HG03565 (cell line): ENCODE measurements around the gene CABCOCO1.

Experiments
- ATAC-seq: cut with Tn5 transposase; IDR thresholded peaks from one replicate; pipeline ENCODE4 v1.9.1; 2021; ENCODE audit warnings: mild to moderate bottlenecking, moderate library complexity; ENCODE audit not compliant: unreplicated experiment

Gene CABCOCO1

DNA sequence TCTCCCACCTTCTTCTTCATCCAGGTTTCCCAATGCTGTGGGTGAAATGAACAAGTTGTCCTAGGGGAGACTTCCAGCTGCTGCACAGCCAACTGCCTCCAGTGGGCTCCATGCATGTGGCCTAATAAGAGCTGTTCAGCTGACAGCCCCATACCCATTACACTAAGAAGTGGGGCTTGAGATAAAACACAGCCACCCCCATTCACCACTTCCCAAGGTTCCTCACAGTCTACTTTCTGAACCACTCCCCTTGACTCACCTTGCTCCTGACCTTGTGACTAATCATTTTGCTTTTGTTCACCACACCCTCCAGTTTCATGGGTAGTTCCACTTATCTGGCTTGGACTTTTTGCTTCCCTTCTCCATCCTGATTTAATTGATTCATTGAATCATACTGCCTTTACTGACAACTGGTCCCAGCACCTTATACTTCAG, 119.3 kb downstream of the CABCOCO1 start:
- ATAC-seq, result no peak

DNA sequence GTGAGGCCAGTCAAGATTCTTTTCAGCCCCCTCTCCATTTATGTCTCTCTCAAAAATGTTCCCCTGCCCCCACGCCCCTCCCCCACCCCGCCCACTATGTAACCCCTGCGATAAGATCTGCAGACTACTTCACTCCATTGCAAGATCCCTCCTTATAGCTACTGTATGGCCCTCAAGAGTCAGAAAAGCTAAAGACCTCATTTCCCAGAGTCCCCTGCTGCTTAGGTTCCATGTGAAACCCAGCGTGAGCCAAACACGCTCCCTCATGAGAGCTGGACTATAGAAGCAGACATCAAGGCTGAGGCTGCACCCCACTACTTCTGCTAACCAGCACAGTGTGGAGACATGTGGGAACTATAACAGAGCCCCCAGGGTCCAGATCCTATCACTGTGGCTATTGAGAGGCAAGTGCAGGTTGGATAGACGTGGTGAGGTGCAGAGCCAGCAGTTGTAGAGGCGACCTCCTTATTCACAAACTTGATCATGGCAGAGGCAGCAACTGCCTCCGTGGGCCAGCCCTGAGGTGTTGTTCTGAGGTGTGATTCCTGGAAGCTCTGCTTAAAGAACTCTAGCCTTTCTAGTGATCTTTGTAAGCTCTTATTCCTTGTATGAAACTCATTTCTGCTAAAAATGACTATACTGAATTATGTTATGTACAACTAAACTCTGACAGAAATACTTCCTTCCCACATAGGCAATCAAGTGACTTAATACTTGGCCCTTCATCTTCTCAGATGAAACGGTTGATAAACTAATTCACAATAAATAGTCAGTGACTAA, 121.8 kb downstream of the CABCOCO1 start:
- ATAC-seq, result no peak

DNA sequence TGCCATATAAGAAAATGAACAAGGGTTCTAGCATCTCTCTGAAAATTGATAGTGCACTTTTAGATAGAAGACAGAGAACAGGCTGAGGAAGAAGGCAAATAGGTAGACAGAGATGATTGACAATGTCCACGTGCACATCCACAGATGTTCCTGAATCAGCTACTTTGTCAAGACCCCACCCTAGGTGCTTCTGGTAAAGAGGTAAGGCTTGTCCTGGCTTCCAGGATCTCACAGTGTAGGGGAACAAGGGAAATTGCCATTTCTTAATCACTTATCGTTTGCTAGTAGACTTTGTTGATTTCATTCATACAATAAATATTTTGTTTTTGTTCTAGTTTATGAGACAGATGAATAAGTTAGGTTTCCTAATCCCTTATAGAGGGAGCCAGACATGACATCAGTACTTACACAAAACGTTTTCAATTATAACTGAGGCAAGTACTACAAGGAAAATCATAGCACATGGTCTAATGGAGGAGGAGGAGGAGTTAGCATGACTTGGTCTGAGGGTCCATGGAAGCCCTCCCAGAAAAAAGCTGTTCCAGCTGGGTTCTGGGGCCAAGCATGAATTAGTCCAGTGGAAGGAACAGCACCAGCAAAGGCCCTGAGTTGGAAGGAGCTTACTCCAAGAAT, 122.9 kb downstream of the CABCOCO1 start:
- ATAC-seq, result no peak

DNA sequence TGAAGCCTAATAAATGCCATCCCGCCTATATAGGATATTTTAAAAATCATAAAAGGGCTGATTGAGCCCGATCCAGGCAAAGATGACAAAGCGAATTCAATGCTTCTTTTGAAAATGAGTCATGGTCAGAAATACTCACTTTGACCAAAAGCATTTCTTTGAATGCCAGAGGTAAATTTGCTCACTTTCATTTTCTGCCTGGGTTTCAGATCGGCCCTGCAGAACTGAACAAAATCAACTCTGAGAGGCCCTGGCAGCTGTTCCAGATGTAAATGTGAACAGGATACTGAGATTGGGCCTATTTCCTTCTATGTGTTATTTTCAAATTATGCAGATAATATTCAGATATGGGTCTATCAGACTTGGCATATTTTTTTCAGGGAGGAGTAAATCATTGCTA, 124.0 kb downstream of the CABCOCO1 start:
- peak; percentile 99 for ATAC-seq

DNA sequence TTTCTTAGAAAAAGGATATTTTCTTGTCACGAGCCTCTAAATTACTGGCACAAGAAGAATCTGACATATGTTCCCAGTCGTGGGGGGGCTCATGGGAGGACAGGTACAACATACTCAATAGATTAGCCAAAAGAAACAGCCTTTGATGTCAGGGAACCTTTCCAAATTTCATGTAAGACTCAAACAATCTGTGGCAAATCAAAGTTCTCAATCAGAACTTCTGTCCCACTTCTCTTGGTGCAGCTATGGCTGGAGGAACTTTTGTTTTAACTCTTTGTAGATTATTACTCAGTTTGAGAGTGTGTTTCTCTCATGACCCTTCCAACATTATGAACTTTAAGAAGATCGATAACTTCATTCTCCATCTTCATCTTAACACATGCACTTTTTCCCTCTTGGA, 124.4 kb downstream of the CABCOCO1 start:
- no peak for ATAC-seq

DNA sequence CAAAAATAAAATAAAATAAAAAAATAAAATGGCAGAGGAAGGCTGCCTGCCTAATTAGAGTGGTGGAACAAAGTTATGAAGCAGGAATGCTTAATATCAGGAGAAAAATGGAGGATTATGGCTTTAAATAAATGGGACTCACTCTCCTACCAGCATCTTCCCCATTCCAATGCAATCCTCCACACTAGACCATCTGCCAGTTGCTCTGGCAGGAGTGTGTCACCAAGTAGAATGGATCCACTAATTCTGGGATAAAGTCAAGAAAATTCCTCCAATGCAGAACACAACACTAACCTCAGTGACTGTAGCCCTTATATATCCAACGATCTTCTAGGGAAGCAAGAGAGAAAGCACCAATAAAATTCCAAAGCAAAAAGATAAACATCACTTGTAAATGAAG, 126.3 kb downstream of the CABCOCO1 start:
- no peak for ATAC-seq

DNA sequence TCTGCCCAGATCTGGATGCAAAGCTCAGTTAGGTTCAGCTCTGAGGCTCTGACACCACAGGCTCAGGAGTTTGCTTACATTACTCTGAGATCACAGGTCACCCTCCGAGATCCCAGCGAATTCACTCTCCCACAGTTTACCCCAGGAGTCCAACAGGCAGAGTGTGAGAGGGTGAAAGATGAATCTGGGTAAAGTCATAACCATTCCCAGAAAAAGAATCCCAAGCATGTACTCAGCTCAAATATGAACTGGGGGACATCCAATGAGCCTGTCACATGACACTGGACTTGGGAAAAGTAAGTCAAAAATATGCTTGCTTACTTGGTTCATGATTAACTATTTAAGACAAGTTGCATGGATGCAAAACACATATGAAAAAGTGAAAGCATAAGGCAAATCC, 128.5 kb downstream of the CABCOCO1 start:
- no peak for ATAC-seq

DNA sequence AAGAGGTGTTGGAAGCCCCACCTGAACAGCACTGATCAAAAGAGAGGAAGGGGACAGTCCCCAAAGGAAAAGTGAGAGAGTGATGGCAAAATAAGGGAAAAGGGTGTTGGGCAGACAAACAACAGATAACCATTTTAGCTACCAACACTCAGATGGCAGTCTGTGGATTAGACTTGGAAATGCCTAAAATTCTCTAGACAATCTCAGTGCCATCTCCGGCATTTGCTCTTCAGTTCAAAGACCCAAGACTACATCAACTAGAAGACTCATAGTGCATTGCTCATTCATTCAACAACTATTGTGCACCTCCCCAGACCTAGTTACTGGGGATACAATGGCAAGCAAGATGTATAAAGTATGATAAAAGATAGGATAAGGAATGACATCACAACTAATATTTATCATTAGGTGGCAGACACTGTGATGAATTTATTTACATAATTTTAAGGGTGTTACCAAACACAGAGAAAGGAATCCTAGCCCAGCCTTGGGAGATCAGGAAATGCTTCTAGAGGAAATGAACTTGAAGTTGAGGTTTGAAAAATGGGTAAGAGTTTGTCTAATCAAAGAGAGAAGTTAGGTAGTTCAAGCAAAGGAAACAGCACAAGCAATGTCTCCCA, 129.5 kb downstream of the CABCOCO1 start:
- no peak for ATAC-seq

DNA sequence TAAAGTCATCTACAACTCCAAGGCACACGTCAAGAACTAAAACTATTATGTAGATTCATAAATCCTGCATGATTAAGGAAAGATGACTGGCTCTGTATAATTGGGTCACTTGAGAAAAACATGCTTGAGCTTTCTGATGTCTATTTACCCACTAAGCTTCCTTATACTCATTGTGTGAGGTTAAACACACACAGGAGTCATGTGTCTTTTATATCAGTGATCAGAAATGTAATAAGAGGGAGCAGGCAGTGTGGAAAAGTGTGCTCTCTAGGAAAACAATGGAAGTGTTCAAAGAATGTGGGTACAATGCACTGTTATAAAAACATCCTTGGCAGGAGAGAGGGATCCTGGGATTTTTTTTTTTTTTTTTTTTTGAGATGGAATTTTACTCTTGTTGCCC, 130.2 kb downstream of the CABCOCO1 start:
- ATAC-seq, result no peak

DNA sequence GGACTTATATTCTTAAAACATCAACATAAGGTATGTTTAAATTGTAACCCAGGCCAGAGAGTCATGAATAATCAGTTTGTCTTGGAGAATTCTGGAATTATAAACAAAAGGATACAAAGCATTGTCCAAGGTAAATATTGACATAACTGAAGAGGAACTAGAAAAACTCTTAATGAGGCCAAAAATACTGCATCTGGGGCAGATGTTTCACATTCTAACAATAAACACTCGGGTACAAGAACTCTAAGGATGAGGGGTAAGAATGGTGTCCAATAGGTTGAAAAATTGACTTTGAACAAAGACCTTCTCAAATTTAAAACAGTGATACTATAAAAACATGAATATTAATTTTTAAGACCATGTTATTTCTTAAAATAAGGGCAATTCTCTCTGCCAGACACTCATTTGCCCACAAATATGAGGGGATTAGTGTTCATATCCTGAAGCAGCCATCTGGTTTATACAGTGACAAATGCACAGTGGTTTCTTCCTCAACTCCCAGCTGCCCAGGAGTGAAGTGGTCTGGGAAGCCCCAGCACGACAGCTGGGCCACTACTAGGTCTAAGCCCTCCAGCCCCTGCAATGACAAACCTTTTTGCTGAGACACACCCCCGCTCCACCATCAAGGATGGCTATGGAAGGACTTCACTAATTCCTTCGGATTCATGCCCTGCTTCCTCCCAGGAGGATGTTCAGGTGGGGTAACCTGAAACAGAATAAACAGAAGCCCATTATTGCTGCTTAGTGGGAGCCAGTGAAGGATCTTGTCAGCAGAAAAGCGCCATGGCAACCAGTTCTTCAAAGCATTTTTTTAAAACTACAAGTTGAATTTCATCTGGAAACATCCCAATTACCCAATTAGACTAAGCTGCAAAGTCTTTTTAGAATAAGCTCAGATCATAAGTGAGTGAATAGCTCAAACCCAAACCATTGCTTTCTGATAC, 131.3 kb downstream of the CABCOCO1 start:
- ATAC-seq, result no peak

DNA sequence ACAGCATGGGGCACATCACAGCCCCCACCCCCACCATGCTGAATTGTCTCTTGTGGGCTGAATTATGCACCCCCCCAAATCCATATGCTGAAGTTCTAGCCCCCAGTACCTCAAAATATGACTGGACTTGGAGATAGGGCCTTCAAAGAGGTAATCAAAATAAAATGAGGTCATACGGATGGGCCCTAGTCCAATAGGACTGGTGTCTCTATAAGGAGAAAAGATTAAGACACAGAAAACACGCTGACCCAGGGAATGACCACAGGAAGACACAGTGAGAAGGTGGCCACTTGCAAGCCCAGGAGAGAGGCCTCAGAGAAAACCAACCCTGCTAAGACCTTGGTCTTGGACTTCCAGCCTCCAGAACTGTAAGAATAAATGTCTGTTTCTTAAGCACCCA, 132.4 kb downstream of the CABCOCO1 start:
- ATAC-seq, result no peak

DNA sequence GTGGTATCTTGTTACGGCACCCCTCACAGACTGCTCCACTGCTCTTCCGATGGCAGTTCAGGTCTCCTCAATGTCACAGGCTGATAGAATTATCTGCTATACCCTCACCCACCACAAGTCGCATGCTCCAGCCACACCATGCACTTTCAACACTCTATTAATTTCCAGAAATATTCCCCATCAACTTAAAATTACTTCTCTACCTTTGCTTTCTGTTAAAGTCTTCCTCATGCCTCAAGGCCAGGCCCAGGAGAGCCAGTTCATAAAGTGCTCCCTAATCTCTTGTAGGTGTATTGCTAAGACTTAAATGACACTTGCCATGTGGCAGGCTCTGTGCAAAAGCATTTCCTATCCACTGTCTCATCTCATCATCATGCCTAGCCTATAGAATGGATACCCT, 132.8 kb downstream of the CABCOCO1 start:
- peak; percentile 61 for ATAC-seq

DNA sequence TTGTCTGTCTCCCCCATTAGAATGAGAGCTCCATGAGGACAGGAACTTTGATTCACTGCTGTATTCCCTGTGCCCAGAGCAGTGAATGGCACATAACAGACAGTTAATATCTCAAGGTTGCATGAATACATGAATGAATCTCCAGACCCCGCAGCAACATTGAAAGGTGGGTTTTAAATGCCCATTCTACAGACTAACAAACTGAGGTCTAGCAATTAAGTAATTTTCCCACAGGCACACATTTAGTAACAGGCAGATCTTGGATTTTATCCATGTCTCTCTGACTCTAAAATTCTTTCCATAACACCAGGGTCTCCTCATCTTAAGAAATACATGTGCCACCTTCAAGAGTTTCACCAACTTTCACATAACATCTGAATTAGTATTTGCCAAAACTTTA, 134.1 kb downstream of the CABCOCO1 start:
- no peak for ATAC-seq

DNA sequence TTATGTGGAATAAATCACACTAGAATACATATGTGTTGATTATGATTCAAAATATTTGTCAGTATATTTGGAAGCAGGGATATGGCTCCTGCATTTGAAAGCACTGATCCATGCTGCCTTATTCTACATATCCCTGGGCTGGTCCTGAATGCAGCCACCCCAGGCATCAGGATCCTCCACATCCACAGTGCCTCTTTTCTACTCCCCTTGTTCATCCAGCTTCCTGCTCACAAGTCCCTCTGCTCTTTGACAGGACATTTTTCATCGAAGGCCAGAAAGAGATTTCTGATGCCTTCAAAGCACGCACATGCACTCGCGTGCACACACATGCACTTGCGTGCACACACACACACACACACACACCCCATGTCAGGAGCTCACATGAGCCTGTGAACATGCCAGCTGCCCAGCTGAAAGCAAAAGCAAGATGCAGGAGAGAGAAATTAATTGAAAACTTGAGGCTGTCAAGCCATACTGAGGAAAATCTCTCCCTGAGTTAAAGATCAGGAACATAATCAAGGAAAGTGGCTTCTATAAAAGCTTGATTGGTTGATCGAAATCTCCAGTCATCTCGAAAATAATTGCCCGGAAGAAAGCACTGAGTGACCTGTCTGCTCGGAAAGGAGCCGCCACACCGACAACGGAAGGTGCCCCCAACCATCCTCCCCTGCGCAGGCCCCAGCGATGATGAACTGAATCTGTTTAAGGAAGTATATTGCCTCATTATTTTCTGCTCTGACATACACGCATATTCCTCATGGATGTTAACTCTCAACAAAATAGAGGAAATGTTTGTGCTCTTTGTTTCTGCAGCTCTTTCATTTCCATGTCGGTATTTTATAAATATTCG, 134.8 kb downstream of the CABCOCO1 start:
- no peak for ATAC-seq

DNA sequence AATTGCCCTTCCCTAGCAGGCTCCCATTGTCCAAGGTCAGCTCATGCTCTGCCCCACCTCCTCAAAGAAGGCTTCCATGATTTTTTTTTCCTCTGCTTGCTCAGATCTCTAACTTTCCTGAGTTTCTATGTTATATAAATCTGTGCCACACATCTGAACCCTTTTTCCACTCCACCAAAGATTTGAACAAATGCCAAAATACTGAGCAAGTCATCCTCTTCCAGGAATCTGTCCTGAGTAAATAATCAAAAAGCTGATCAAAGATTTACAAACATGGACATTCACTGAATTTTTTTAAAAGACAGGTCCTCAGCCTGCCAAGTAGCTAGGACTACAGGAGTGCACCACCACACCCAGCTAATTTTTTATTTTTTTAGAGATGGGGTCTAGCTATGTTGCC, 136.0 kb downstream of the CABCOCO1 start:
- no peak for ATAC-seq

DNA sequence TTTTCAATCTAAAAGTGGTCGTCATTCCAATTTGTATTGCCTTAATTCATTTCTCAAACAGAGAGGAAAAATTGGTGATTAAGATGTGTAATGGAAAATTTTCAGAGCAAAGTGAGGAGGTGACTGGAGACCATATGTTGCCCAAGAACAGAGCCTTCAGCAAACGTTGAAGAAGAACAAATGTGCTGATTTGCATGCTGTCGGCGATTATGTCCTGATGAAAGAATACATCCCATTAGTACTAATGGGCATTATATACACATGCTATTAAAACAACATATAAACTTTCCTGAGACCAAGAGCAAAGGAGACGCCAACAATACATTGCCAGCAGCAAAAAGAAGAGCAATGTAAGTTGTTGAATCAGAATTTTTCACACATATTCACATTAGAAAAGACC, 138.8 kb downstream of the CABCOCO1 start:
- ATAC-seq, result no peak

DNA sequence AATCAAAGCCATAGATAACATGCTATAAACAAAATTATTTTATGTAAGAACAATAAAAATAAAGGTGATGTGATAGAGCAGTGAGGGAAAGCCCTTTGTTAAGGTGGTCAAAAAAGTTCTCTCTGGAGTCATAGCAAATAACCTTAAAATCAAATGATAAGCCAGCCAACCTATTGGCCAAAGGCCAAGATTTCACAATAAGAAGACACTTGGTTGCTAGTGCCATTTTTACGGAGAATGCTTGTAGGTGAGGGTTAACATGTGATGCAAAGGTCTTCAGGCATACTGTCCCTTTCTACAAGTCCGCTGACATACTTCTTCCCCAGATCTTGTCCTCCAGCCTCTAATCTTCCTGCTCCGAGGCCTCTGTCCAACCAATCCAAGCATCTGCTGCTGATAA, 140.5 kb downstream of the CABCOCO1 start:
- no peak for ATAC-seq

DNA sequence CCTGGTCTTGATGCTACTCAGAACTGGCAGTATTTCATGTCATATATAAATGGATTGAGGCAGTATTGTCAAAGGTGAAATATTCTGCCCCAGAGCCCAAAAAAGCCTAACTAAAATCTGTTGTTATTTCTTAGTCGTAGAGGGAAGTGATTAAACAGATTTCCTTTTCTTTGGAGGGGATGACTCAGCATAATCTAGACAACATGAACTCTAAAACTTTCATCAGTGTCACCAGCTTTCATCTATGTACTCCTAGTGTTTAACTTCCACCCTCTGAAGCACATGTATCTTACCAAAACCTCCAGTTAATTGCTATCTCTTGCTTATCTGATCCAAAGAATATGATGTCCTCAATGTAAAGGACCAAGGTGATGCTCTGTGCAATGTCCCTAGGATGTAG, 141.7 kb downstream of the CABCOCO1 start:
- no peak for ATAC-seq

DNA sequence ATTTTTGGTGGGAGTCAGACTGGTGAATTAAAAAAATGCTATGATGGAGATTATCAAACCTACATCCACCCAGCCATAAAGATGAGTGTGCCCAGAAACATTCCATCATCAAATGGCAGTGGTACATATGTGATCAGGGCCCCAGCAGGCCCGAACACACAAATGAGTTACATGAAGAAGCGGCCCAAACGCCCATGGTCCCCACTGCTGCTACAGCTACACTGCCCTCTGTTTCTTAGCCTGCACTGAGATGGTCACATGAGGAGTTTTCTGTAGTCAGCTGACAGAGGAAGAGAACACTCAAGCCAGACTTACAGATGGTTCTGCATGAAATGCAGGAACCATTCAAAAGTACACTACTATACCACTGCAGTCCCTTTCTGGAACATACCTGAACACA, 142.4 kb downstream of the CABCOCO1 start:
- no peak for ATAC-seq

DNA sequence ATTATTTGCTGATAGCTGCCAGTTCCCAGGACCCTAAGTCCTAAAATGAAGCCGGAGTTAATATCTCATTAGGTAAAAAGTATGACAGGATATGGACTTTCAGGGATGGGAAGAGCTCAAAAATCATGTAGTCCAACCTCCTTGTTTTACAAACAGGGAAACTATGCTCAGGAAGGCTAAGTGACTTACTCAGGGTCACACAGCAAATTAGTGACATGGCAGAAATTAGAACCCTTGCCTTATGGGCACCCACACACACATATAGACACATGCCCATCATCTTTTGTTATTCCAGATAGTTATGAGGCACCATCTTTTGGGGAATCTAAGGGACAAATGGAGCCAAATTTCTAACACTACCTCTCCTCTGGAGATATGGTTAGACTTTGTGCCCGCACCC, 147.5 kb downstream of the CABCOCO1 start:
- ATAC-seq, result no peak
